NT2/D1 (cell line): ENCODE measurements around the gene CYP2R1.

ENCODE experiments used
- SUZ12 ChIP-seq: IDR thresholded peaks from 2 replicates; pipeline ENCODE4 v1.6.1; 2011; ENCODE audit not compliant: insufficient read length, insufficient read depth; ENCODE audit errors: extremely low read depth
- YY1 ChIP-seq: IDR thresholded peaks from 2 replicates; pipeline ENCODE4 v1.6.1; 2011; ENCODE audit not compliant: insufficient read length, insufficient read depth

DNA sequence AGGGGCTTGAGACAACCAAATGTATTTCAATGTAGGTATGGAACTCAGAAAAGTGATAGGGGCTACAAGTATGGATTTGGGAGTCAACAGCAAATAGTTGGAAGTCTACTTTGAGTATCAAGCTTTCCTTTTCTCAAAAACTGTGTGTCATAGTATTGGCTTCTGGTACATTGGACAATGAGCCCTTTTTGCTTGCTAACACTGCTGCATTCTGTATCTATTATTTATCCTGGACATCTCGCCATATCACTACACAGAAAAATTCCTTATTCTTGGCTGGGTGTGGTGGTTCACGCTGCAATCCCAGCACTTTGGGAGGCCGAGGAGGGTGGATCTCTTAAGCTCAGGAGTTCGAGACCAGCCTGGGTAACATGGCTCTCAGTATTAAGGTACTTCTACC lies 18.4 kb downstream of the CYP2R1 start:
- no peak for TF ChIP-seq YY1
- TF ChIP-seq SUZ12: no peak
